ENCODE data around the gene CDHR1. TPM values are rescaled to one million over a fixed set of nuclear protein-coding genes. Genes with fewer than 3 reads are reported as not detected.

CDHR1 gene
- total RNA-seq, 1 donor from 2014 or later: 6.1 TPM

DNA sequence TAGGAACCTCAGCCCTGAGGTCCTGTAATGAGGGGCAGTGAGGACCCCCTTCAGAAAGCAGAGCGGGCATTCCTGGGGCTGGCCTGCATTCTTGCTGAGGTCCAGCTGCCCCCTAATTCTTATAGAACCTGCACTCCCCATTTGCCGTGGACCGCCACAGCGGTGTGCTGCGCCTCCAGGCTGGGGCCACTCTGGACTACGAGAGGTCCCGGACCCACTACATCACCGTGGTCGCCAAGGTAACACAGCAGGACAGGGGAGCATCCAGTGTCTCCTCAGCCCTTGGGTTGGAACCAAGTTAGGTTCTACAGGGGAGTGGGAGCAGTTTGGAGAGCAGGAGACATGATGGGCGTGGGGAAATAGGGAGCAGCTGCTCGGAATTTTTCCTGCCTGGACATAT lies 7.3 kb downstream of the CDHR1 start:
- Mint-ChIP-seq H3K27ac (ENCODE audit: unreplicated experiment) (no peak overlapping the region), H3K9me3 (ENCODE audit: unreplicated experiment) (peaks cover 3% of the 10 kb centered on the region), H3K36me3 (ENCODE audit: unreplicated experiment) (no peaks in the 10 kb centered on the region), H3K4me3 (ENCODE audit: unreplicated experiment) (no peak overlapping the region), H3K27me3 (ENCODE audit: unreplicated experiment) (peaks cover 16% of the 10 kb centered on the region), H3K4me1 (ENCODE audit: low read depth, unreplicated experiment) (peaks cover 5% of the 10 kb centered on the region)
- no peak for DNase-seq
- TF ChIP-seq, protein P1, sequence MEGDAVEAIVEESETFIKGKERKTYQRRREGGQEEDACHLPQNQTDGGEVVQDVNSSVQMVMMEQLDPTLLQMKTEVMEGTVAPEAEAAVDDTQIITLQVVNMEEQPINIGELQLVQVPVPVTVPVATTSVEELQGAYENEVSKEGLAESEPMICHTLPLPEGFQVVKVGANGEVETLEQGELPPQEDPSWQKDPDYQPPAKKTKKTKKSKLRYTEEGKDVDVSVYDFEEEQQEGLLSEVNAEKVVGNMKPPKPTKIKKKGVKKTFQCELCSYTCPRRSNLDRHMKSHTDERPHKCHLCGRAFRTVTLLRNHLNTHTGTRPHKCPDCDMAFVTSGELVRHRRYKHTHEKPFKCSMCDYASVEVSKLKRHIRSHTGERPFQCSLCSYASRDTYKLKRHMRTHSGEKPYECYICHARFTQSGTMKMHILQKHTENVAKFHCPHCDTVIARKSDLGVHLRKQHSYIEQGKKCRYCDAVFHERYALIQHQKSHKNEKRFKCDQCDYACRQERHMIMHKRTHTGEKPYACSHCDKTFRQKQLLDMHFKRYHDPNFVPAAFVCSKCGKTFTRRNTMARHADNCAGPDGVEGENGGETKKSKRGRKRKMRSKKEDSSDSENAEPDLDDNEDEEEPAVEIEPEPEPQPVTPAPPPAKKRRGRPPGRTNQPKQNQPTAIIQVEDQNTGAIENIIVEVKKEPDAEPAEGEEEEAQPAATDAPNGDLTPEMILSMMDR (IDR thresholded peaks at IDR 0.05; ENCODE audit: partially characterized antibody, unreplicated experiment): no peak

GRCh38 chr10:84202349-84202748 lies 8.0 kb downstream of the CDHR1 start:
- TF ChIP-seq, protein P1 (IDR thresholded peaks at IDR 0.05; ENCODE audit: partially characterized antibody, unreplicated experiment): no peak
- Mint-ChIP-seq H3K4me3 (ENCODE audit: unreplicated experiment) (no peak overlapping the region), H3K4me1 (ENCODE audit: low read depth, unreplicated experiment) (peaks cover 5% of the 10 kb centered on the region), H3K27me3 (ENCODE audit: unreplicated experiment) (peaks cover 12% of the 10 kb centered on the region), H3K36me3 (ENCODE audit: unreplicated experiment) (no peaks in the 10 kb centered on the region), H3K27ac (ENCODE audit: unreplicated experiment) (no peak overlapping the region), H3K9me3 (ENCODE audit: unreplicated experiment) (peaks cover 3% of the 10 kb centered on the region)
- DNase-seq: no peak

DNA sequence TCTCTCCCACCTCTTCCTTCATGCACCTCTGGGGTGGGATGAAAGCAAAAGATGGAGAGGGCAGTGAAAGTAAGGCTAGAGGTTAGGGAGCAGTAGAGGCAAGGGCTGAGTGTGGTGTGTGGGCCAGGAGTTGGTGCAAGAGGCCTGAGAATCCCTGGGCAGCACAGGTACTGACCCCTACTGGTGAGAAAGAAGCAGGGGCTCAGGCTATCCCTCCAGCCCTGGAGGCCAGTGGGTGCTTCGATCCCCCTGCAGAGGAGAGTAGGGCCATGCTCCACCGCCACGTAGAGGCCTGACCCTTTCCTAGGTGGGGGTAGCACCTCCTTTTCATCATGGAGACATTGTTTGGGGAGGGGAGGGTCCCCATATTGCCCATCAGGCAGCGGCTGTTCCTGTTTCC lies 9.8 kb downstream of the CDHR1 start:
- Mint-ChIP-seq H3K36me3 (ENCODE audit: unreplicated experiment) (no peaks in the 10 kb centered on the region), H3K4me3 (ENCODE audit: unreplicated experiment) (no peak overlapping the region), H3K9me3 (ENCODE audit: unreplicated experiment) (peaks cover 2% of the 10 kb centered on the region), H3K27ac (ENCODE audit: unreplicated experiment) (no peak overlapping the region), H3K4me1 (ENCODE audit: low read depth, unreplicated experiment) (peaks cover 5% of the 10 kb centered on the region), H3K27me3 (ENCODE audit: unreplicated experiment) (peaks cover 6% of the 10 kb centered on the region)
- TF ChIP-seq, protein P1 (IDR thresholded peaks at IDR 0.05; ENCODE audit: partially characterized antibody, unreplicated experiment): peak; percentile 23
- DNase-seq: no peak

DNA sequence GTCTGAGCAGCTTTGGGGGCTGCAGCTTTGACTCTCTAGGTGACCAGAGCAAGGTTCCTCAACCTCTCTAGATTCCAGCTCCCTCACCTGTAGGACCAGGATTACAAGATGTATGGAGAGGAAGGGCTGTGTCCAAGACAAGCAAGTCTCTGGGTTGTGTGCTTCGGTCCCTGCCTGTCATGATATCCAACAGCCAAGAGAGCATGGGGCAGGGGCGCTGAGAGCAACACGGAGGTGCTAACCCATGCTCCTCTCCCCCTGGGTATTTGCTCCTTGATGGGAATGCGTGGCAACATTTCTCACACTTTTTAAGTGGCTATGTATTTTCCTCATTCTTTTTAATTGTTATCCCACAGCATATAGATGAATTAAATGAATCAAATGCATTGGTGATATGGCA lies 10.3 kb downstream of the CDHR1 start:
- Mint-ChIP-seq H3K36me3 (ENCODE audit: unreplicated experiment) (no peaks in the 10 kb centered on the region), H3K27ac (ENCODE audit: unreplicated experiment) (no peak overlapping the region), H3K27me3 (ENCODE audit: unreplicated experiment) (peaks cover 5% of the 10 kb centered on the region), H3K4me1 (ENCODE audit: low read depth, unreplicated experiment) (peaks cover 5% of the 10 kb centered on the region), H3K4me3 (ENCODE audit: unreplicated experiment) (no peak overlapping the region), H3K9me3 (ENCODE audit: unreplicated experiment) (no peaks in the 10 kb centered on the region)
- no peak for DNase-seq
- TF ChIP-seq, protein P1 (IDR thresholded peaks at IDR 0.05; ENCODE audit: partially characterized antibody, unreplicated experiment): no peak

DNA sequence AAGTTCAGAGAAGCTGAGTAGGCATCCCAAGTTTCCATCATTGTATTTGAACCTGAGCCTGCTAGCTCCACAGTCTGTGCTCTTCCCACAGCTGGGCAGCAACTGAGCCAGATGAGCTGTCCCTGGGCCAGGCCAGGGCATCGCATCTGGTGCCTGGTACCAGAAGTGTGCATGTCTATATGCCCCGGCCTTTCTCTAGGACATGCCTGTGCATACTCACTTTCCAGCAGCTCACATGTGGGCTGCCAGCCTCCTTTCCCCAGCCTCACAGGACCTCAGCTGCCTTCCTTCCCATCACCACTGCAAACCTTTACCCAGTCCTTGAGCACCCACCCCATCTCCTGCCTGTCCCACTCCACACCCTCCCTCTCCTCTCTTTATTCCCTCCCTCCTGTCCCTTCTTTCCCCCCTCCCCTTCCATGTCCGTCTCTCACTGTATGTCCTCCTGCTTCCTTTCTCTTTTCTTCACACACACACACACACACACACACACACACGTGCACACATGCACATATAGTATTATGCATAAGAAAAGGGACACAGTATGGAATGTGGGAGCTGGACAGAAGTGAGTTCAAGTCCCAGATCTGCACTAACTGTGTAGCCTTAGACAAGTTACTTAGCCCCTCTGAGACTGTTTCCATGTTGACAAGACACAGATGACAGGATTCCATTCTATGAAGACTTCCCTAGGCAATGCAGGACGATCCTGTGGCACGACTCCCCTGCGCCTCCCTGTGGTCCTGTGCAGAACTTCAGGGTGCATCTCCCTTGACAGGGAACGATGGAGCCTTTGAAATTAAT lies 10.9 kb downstream of the CDHR1 start:
- H3K9me3 Mint-ChIP-seq (ENCODE audit: unreplicated experiment): no peaks in the 10 kb centered on the region
- H3K27me3 Mint-ChIP-seq (ENCODE audit: unreplicated experiment): peaks cover 3% of the 10 kb centered on the region
- peaks cover 5% of the 10 kb centered on the region for H3K4me1 Mint-ChIP-seq (ENCODE audit: low read depth, unreplicated experiment)
- TF ChIP-seq, protein P1 (IDR thresholded peaks at IDR 0.05; ENCODE audit: partially characterized antibody, unreplicated experiment): peak; percentile 80
- H3K36me3 Mint-ChIP-seq (ENCODE audit: unreplicated experiment): no peaks in the 10 kb centered on the region
- H3K4me3 Mint-ChIP-seq (ENCODE audit: unreplicated experiment): no peak overlapping the region
- H3K27ac Mint-ChIP-seq (ENCODE audit: unreplicated experiment): no peak overlapping the region
- DNase-seq: peak; percentile 91
